Upper lobe of left lung (tissue), 6 donors: ENCODE results near the gene SCYGR8. TPM values are rescaled to one million over a fixed set of nuclear protein-coding genes. Genes with fewer than 3 reads are reported as not detected.

ENCODE experiments used
- ATAC-seq, 2 donors: fragments of 200-7000 bp; cut with Tn5 transposase; one replicate each; pipeline ENCODE4 v1.9.1; 2022; ENCODE audit warnings: mild to moderate bottlenecking in 2 of 2, moderate library complexity in 2 of 2; ENCODE audit not compliant: low FRiP score in 2 of 2
- DNase-seq, 2 donors: peaks; one replicate each; pipeline ENCODE4 v3.0.0-alpha.2; 2019 to 2020
- H3K27ac ChIP-seq, 4 donors: fragments of 200-600 bp; sonication (generic); one replicate each; pipeline ENCODE4 v1.5.1; 2016 to 2019
- H3K27me3 ChIP-seq, 4 donors: fragments of 200-600 bp; sonication (generic); one replicate each; pipeline ENCODE4 v1.5.1; 2017 to 2019
- H3K36me3 ChIP-seq, 4 donors: fragments of 200-600 bp; sonication (generic); one replicate each; pipeline ENCODE4 v1.5.1; 2016 to 2019
- H3K4me1 ChIP-seq, 4 donors: fragments of 200-600 bp; sonication (generic); one replicate each; pipeline ENCODE4 v1.5.1; 2018 to 2019
- H3K4me3 ChIP-seq, 4 donors: fragments of 200-600 bp; sonication (generic); one replicate each; pipeline ENCODE4 v1.5.1; 2017 to 2019; ENCODE audit warnings: mild to moderate bottlenecking in 2 of 4, moderate library complexity in 1 of 4
- H3K9me3 ChIP-seq, 4 donors: fragments of 200-600 bp; sonication (generic); one replicate each; pipeline ENCODE4 v1.5.1; 2018 to 2019
- EP300 ChIP-seq, 4 donors: sonication (generic); formaldehyde crosslinking; IDR thresholded peaks; one replicate each; pipeline ENCODE4 v1.5.1; 2017; ENCODE audit warnings: antibody characterized with exemption in 4 of 4, control low read depth in 2 of 4
- POLR2A ChIP-seq, 4 donors: fragments of 450-650 bp; IDR thresholded peaks; one replicate each; pipeline ENCODE4 v1.5.1; 2016 to 2017; ENCODE audit warnings: antibody characterized with exemption in 4 of 4, mild to moderate bottlenecking in 2 of 4
- POLR2AphosphoS5 ChIP-seq, 2 donors: sonication (generic); formaldehyde crosslinking; IDR thresholded peaks; one replicate each; pipeline ENCODE4 v1.5.1; 2017; ENCODE audit warnings: antibody characterized with exemption in 2 of 2
- WGBS, 2 donors: methylation state at CpG; one replicate each; pipeline ENCODE4 v1.1.5; 2017 to 2018; 5-methylcytosine and 5-hydroxymethylcytosine counted together
- total RNA-seq, 6 donors: library from RNA; depleted of rRNA in 4 of 6; stranded (reverse); fragments of >200 nt in 4 of 6; gene quantifications; one replicate each; pipeline versions ENCODE4 v1.1.0 to v1.2.1, GENCODE V29; 2016 to 2021
- TF ChIP-seq, protein P1 (sequence below), 6 experiments: fragments of 450-650 bp in 4 of 6; fragments of 200-600 bp in 2 of 6; sonication (generic) in 2 of 6; IDR thresholded peaks; one replicate each; pipeline ENCODE4 v1.5.1; 2016 to 2019; ENCODE audit warnings: antibody characterized with exemption in 6 of 6
- donor health status: DM: no; HTN: no; CAD: no; lungs with moderate emphysema.
- donor health status: DM: no; HTN: yes; CAD: no; lungs with severe emphysema.

Gene SCYGR8
- total RNA-seq, 6 donors from 2014 or later = not detected

DNA sequence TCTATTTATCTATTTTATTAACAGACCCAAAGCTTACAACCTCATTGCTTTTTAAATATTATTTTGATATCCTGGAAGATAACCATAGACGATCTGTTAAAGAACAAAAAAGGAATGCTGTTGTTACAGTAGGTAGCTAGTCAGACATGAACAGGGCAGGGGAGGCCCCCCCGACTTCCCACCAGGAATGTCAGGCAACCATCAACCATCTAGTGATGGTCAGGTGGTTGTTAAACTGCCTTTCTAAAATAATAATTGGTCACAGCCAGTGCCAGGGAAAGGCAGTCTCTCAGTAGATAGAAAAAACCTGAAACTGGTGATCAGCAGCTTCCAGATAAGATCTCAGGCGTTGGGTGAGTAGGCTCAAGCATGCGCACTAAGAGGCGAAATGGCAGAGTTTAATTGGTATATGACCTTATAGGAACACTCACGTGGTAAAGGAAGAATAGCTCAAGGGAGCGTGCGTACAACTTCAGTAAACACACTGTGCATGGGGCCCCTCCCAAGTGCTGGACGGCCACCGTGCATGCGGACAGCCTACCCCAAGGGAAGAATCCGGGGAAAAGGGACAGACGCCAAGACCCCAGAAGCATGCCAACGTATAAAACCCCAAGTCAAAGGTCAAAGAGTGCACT, 35.4 kb downstream of the SCYGR8 start:
- ATAC-seq = no peak
- no peak overlapping the region for H3K4me3 ChIP-seq
- WGBS, 2 donors = 57 to 78% methylated on average over 14 of the region's 14 CpGs

DNA sequence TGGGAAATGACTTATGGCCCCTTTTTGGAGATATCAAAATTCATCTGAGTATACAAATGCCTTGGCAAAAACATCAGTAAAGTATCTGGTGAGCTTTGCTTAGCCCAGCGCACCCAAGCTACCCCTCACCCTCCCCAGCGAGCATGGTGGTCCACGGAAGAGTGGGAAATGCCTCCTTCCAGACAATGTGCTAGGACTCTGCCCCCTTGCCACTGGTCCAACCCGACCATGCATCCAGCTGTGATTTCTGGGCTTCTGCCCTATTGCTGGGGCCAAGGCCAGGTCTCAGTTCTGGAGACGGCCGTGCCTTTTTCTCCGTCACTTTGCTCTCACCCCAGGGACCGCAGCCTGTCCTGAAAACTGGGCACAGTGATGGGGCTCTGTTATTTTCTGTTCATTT, 36.1 kb downstream of the SCYGR8 start:
- Histone ChIP-seq H3K27me3 (no peaks in the 10 kb centered on the region), H3K36me3 (no peaks in the 10 kb centered on the region), H3K4me3 (no peak overlapping the region), H3K27ac (no peak overlapping the region), H3K4me1 (peaks cover 0 to 3% (median 0%) of the 10 kb centered on the region in 4 donors), H3K9me3 (no peaks in the 10 kb centered on the region)
- no peak for ATAC-seq
- 79 to 81% methylated on average over 8 of the region's 8 CpGs for WGBS, 2 donors
- DNase-seq = no peak
- no peak for TF ChIP-seq EP300 (IDR thresholded peaks at IDR 0.05)
- no peak for TF ChIP-seq POLR2A (IDR thresholded peaks at IDR 0.05)
- no peak for TF ChIP-seq POLR2AphosphoS5 (IDR thresholded peaks at IDR 0.05)
- TF ChIP-seq, protein P1, sequence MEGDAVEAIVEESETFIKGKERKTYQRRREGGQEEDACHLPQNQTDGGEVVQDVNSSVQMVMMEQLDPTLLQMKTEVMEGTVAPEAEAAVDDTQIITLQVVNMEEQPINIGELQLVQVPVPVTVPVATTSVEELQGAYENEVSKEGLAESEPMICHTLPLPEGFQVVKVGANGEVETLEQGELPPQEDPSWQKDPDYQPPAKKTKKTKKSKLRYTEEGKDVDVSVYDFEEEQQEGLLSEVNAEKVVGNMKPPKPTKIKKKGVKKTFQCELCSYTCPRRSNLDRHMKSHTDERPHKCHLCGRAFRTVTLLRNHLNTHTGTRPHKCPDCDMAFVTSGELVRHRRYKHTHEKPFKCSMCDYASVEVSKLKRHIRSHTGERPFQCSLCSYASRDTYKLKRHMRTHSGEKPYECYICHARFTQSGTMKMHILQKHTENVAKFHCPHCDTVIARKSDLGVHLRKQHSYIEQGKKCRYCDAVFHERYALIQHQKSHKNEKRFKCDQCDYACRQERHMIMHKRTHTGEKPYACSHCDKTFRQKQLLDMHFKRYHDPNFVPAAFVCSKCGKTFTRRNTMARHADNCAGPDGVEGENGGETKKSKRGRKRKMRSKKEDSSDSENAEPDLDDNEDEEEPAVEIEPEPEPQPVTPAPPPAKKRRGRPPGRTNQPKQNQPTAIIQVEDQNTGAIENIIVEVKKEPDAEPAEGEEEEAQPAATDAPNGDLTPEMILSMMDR (IDR thresholded peaks at IDR 0.05) = no peak

More for the DNA sequence above, 35.4 kb downstream of the SCYGR8 start:
- H3K27ac ChIP-seq = no peak overlapping the region
- no peak for DNase-seq
- peaks cover 0 to 3% (median 0%) of the 10 kb centered on the region in 4 donors for H3K4me1 ChIP-seq
- no peak for TF ChIP-seq EP300 (IDR thresholded peaks at IDR 0.05)
- TF ChIP-seq, protein P1 (IDR thresholded peaks at IDR 0.05) = no peak
- TF ChIP-seq POLR2A (IDR thresholded peaks at IDR 0.05) = no peak
- no peak for TF ChIP-seq POLR2AphosphoS5 (IDR thresholded peaks at IDR 0.05)
- H3K9me3 ChIP-seq = no peaks in the 10 kb centered on the region
- H3K36me3 ChIP-seq = no peaks in the 10 kb centered on the region
- no peaks in the 10 kb centered on the region for H3K27me3 ChIP-seq

DNA sequence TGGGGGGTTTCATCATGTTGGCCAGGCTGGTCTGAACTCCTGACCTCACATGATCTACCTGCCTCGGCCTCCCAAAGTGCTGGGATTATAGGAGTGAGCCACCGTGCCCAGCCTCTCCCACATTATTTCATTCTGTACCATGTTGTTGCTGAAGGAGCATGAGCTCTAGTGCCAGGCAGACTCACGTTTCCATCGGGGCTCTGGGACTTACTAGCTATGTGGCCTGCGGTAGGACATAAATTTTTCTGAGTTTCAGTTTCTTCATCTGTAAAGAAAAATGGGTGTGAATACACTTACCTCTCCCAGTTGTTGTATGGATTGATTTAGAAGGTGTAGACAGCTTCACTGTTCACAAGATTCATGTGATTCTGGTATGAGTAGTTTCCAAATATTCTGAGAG, 37.1 kb downstream of the SCYGR8 start:
- peaks cover 0 to 3% (median 0%) of the 10 kb centered on the region in 4 donors for H3K4me1 ChIP-seq
- H3K27me3 ChIP-seq = no peaks in the 10 kb centered on the region
- 74 to 80% methylated on average over 5 of the region's 5 CpGs for WGBS, 2 donors
- no peak for ATAC-seq
- no peak for DNase-seq
- H3K9me3 ChIP-seq = no peaks in the 10 kb centered on the region
- H3K27ac ChIP-seq = peak overlapping the region in 1 of 4 donors; percentile 52
- no peaks in the 10 kb centered on the region for H3K36me3 ChIP-seq
- TF ChIP-seq POLR2AphosphoS5 (IDR thresholded peaks at IDR 0.05) = no peak
- TF ChIP-seq, protein P1 (IDR thresholded peaks at IDR 0.05) = no peak
- no peak for TF ChIP-seq EP300 (IDR thresholded peaks at IDR 0.05)
- no peak for TF ChIP-seq POLR2A (IDR thresholded peaks at IDR 0.05)
- H3K4me3 ChIP-seq = no peak overlapping the region

DNA sequence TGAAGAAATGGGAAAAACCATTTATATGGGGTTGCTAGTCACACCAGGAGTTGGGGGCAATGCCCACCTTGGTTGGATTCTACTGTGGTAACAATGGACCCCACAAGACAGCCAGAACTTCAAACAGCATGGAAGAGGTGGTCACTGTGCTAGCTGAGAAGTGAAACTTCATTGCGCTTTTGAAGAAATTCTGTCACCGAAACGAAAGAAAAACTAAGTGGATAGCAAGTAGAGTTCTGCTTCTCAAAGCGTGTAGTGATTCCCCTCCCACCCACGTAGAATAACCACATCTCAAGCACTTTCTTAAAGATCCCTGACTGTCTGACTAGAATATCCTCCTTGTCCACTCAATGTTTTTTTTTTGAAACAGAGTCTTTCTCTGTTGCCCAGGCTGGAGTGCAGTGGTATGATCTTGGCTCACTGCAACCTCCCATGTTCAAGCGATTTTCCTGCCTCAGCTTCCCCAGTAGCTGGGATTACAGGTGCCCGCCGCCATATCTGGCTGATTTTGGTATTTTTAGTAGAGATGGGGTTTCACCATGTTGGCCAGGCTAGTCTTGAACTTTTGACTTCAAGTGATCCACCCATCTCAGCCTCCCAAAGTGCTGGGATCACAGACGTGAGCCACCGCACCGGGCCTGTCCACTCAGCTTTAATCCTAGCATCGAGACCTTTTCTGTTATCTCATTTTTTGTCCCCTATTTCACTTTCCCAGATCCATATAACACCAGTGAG, 37.9 kb downstream of the SCYGR8 start:
- H3K36me3 ChIP-seq = no peaks in the 10 kb centered on the region
- peak in 1 of 4 donors; percentile 29 for TF ChIP-seq POLR2A (IDR thresholded peaks at IDR 0.05)
- TF ChIP-seq POLR2AphosphoS5 (IDR thresholded peaks at IDR 0.05) = peak in 1 of 2 donors; percentile 9
- TF ChIP-seq, protein P1 (IDR thresholded peaks at IDR 0.05) = no peak
- H3K27ac ChIP-seq = peak overlapping the region in 2 of 4 donors; percentile 18 to 52
- peak overlapping the region in 2 of 4 donors; percentile 22 to 30 for H3K4me3 ChIP-seq
- 75 to 82% methylated on average over 12 of the region's 12 CpGs for WGBS, 2 donors
- DNase-seq (no peak), ATAC-seq (peak in 1 of 2 donors; percentile 59)
- peaks cover 0 to 3% (median 0%) of the 10 kb centered on the region in 4 donors for H3K4me1 ChIP-seq
- no peaks in the 10 kb centered on the region for H3K9me3 ChIP-seq
- H3K27me3 ChIP-seq = no peaks in the 10 kb centered on the region
